Fibroblast of skin of left quadriceps (primary cell): ENCODE results near the gene DNAJC7.

ENCODE experiments used
- DNase-seq, 2 experiments: peaks; one replicate each; pipeline ENCODE4 v3.0.0-alpha.2; 2013; ENCODE audit warnings: low read depth in 2 of 2

The DNAJC7 gene

GRCh38 chr17:41975099-41976083, 41.8 kb downstream of the DNAJC7 start:
- DNase-seq = no peak

DNA sequence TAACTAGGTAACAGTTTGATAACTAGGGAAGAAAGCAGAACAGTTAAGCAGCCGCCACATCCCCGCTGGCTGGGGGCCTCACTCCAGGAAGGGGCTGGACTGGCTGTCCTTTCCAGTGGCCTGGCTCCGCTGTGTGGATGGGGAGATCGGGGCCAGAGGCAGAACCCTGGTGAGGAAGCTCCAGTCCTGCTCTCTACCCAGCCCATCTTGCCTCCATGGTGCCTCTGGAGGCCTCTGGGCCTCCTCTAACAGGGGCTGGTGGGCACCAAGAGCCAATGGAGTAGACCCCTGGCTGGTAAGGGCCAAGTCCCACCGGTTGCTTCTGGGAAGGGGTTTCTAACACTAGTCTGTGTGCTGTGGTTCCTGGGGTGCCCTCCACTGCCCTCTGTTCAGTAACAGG, 42.6 kb downstream of the DNAJC7 start:
- DNase-seq = no peak

DNA sequence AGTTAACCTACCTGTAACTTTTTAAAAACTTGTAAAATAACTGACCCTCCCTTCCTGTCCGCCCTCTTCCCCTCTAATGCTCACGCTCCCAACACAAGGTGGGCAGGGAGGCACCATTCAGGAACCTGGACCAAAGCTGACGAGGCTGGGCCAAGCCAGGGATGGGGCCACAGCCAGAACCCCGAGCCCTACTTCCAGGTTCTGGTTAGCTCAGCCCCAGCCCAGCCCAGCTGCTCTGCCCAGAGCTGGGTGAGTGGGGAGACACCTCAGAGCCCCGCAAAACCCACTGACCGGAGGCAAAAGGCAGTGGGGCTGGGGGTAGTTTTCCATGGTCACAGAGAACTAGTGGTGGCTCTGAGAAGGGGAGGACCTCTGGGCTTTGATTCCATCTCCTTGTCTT, 43.2 kb downstream of the DNAJC7 start:
- no peak for DNase-seq

DNA sequence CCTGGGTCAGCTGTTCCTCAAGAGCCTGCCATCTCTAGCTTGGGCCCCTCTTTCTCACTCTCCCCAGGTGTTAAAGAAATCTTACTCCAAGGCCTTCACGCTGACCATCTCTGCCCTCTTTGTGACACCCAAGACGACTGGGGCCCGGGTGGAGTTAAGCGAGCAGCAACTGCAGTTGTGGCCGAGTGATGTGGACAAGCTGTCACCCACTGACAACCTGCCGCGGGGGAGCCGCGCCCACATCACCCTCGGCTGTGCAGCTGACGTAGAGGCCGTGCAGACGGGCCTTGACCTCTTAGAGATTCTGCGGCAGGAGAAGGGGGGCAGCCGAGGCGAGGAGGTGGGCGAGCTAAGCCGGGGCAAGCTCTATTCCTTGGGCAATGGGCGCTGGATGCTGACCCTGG, 43.8 kb downstream of the DNAJC7 start:
- DNase-seq = no peak

DNA sequence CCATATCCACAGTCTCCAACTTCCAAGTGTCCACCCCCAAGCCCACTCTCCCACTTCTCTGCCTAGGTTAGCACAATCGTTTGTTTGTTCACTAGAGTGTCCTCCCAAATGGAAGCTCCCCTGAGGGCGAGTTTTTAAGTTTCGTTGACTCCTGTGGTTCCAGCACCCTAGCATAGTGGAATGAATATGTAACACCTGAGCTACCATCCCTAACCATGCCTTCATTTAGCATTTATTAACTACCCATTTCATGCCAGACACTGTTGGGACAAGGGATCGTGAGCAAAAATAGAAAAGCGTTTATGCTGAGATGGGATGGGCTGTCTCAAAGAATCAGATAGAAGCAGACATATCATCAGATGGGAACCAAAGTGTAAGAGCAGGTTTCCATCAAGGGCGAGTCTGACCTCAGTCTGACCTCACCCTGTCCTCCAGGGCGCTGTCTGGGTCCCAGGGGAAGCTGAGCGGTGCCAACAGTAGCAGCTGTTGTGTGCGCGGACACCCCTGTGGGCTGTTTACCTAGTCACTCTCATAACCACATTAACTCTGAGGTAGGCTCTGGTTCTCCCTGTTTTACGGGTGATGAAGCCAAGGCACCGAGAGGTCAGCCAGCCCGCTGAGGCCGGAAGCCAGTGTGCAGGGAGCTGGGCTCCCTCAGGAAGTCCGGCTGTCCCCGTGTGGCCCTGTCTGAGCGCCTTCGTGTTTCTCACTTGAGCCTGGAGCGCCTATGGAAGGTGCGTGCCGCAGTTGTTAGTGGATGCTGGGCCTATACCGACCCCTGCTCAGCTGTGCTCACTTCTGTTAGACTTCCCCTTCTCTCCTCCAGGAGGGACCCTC, 44.5 kb downstream of the DNAJC7 start:
- DNase-seq = no peak

DNA sequence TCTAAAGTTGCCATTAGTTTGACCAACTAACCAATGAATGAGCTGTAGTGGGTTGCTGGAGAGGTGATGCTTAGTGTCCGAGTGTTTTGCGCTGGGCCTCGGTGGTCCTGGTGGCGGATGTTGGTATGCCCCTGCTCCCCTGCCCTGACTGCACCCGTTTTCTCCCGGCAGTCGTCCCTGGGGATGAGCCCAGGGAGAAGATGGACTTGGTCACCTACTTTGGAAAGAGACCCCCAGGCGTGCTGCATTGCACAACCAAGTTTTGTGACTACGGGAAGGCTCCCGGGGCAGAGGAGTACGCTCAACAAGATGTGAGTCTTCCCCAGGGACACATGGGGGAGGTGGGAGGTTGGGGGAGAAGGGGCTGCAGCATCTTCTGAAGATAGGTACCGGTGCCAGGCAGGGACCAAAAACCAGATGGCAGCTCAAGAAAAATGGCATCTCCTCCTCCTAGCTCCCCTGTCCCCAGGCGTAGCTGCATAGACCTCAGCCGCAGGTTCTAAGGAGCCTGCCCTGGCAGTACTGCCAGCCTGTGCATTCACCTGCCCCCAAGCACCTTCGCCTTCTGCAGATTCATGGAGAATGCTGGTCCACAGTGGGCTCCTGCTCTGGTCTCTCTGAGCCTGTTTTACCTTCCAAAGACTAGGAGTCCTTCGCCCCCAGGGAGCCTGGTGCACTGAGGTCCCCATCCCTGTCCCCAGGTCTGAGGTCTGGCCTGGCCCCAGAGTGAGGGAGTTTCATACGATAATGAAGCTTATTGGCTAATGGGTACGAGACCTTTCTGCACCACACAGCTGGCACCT, 45.3 kb downstream of the DNAJC7 start:
- DNase-seq = no peak

- DNase-seq = no peak
These were observed 46.3 kb downstream of the DNAJC7 start for GRCh38 chr17:41970901-41971331.

DNA sequence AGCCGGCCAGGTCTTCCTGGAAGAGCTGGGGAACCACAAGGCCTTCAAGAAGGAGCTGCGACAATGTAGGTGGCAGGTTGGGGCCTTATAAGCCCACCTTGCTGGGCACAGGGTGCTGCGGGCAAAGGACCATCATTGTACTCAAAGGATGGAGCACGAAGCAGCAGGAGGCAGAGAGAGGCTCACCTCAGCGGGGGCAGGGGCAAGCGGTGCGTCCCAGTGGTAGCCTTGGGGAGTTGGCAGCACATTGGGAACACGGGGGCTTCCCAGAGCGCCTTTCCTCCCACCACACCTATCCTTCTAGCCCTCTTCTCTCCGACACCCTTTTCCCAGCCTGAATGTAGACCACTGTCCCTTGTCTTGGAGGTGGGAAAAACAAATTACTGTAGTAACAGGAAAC, 48.6 kb downstream of the DNAJC7 start:
- no peak for DNase-seq

- no peak for DNase-seq
These were observed 49.2 kb downstream of the DNAJC7 start for GRCh38 chr17:41967921-41968578.

DNA sequence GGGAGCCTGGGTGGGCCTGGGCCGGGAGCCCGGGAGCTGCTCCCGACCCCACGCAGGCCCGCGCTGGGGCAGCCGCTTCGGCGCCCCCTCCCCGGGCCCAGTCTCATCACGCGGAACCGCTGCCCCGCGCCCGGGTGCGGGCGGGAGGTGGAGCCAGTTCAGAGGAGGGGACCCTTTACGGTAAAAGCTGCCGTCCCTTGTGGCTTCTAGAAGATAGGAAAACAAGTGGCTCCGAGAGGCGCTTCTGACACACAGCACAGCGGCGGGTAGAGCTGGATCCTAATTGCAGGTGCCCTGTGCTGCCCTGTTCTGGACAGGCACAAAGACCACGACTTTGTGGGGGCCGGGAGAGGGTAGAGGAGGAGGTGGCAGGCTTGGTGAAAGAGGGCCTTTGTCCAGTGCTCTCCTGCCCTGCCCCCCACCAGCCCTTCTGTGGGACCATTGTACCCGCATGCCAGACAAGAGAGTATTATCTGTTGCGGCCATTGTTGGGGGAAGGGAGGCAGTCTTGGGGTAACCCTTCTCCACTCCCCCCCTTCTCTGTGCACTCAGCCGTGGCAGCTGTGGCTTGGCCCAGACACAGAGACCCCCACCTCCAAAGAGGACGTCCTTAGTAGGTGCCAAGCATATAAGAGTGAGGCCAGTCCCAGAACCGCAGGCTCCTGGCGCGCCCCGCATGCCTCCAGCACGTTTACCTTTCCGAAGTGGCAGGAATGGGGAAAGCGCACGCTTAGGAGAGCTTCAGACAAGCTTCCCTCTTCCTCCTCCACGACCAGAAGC, 49.9 kb downstream of the DNAJC7 start:
- DNase-seq = no peak

GRCh38 chr17:41966463-41967140, 50.6 kb downstream of the DNAJC7 start, which contains the start of gene CNP:
Gene CNP, plus strand, starts transcription at chr17:41966795. Its CDS starts 90 bp downstream, at chr17:41966885.
- peak; percentile 72 to 77 for DNase-seq

- DNase-seq = no peak
These were observed 51.4 kb downstream of the DNAJC7 start for GRCh38 chr17:41965694-41966462.

GRCh38 chr17:41962768-41963434, 54.3 kb downstream of the DNAJC7 start:
- no peak for DNase-seq

DNA sequence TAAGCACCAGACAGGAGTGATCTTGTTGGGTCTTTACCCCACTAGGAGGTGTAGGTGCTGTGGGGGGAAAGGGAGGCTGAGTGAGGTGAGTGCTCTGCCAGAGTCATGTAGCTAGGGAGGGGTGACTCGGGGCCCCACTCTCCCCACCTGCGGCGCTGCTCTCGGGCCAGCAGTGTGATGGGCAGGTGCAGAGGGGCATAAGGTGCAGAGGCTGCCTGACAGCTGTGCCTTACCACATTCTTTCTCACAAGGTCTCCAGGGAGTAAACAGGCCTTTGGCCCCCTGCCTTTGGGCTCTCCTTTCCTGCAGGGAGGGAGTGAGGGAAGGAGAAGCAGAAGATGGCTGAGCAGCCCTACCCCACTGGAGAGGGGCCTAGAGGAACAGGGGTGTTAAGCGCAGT, 55.1 kb downstream of the DNAJC7 start:
- DNase-seq = no peak

DNA sequence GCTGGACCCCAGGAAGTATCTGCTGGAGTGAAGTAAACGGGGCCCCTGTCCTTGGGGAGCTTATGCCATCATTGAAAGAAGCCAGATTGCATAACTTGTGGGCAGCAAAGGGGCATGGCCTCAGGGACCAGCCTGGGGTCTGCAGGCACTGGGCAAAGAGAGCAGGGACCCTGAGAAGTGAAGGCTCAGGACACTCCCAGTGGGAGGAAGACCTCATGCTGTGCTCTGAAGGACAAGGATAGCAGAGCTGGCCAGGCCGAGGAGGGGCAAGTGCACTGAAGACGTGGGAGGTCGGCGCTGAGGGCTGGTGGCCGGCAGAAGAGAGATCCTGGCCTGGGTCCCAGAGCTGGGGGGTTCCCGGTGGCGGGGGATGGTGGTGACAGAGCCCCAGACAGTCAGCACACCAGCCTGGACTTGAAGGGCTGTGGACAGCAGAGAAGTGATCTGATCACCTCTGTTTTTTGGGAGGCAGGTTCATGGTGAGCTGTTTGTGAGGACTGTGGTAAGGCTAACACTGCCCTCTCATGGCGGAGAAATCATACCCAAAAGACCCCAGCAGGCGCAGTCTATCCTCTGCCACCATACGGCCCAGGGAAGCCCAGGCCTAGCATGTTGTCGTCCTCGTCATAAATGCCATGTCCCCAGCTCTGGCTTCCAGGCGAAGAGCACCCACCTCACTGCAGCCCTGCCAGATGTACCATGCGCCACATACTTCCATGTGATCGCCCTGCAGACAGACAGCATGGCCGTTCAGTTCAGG, 57.7 kb downstream of the DNAJC7 start:
- DNase-seq = no peak

- DNase-seq = no peak
These were observed 58.3 kb downstream of the DNAJC7 start for GRCh38 chr17:41959030-41959335.

- no peak for DNase-seq
These were observed 59.3 kb downstream of the DNAJC7 start for GRCh38 chr17:41957869-41958439.
